ENCODE data around the gene ABLIM2. TPM values are rescaled to one million over a fixed set of nuclear protein-coding genes. Genes with fewer than 3 reads are reported as not detected.

The ABLIM2 gene
- total and polyA plus RNA-seq, 2 of the 8 experiments (the other 6 are each of a cell fraction or from before 2014, with no cell fraction given) = 2.8 to 3.0 TPM

- TF ChIP-seq CHD7 (IDR thresholded peaks at IDR 0.05; ENCODE audit: insufficient replicate concordance, low read length) (no peak), FOSL1 (IDR thresholded peaks at IDR 0.05; ENCODE audit: insufficient read depth, low read depth, low read length) (no peak), SP4 (IDR thresholded peaks at IDR 0.05; ENCODE audit: low read length) (no peak)
Observed at GRCh38 chr4:7995866-7996265, 162.7 kb downstream of the ABLIM2 start (continued).

All from H1 (cell line).